Right lobe of liver (tissue), 6 donors: Measurements from ENCODE around the gene SUPT5H. TPM values are rescaled to one million over a fixed set of nuclear protein-coding genes. Genes with fewer than 3 reads are reported as not detected.

Experiments used
- ATAC-seq, 4 donors: fragments of 200-7000 bp; cut with Tn5 transposase; one replicate each; pipeline ENCODE4 v1.9.1; 2020; ENCODE audit warnings: mild to moderate bottlenecking in 4 of 4, moderate library complexity in 4 of 4
- DNase-seq, 3 donors: peaks; one replicate each; pipeline ENCODE4 v3.0.0-alpha.2; 2020
- H3K27ac ChIP-seq, 3 donors: fragments of 200-600 bp; one replicate each; pipeline ENCODE4 v1.8.0; 2022
- H3K27me3 ChIP-seq, 2 donors: fragments of 200-600 bp; one replicate each; pipeline ENCODE4 v1.8.0; 2022
- H3K36me3 ChIP-seq, 4 donors: fragments of 200-600 bp; sonication (generic) in 1 of 4; one replicate each; pipeline versions ENCODE4 v1.5.1 to v1.8.0; 2017 to 2022; ENCODE audit warnings: control low read depth in 1 of 4
- H3K4me1 ChIP-seq, 4 donors: fragments of 200-600 bp; sonication (generic) in 1 of 4; one replicate each; pipeline versions ENCODE4 v1.5.1 to v1.8.0; 2017 to 2022; ENCODE audit warnings: control low read depth in 1 of 4
- H3K4me3 ChIP-seq, 3 donors: fragments of 200-600 bp; one replicate each; pipeline ENCODE4 v1.8.0; 2022
- H3K9me3 ChIP-seq, 4 donors: fragments of 200-600 bp; sonication (generic) in 1 of 4; one replicate each; pipeline versions ENCODE4 v1.5.1 to v1.8.0; 2017 to 2022; ENCODE audit warnings: control low read depth in 1 of 4
- CTCF ChIP-seq, 4 donors: fragments of 200-600 bp in 3 of 4; fragments of 450-650 bp in 1 of 4; IDR thresholded peaks; one replicate each; pipeline versions ENCODE4 v1.5.1 to v1.8.0; 2016 to 2022; ENCODE audit warnings: antibody characterized with exemption in 4 of 4, mild to moderate bottlenecking in 2 of 4
- POLR2A ChIP-seq: fragments of 450-650 bp; IDR thresholded peaks from one replicate; pipeline ENCODE4 v1.6.1; 2017; ENCODE audit warnings: antibody characterized with exemption, mild to moderate bottlenecking
- WGBS: methylation state at CpG from one replicate; pipeline ENCODE4 v1.1.6; 2018; ENCODE audit warnings: low coverage, low lambda C conversion rate; ENCODE audit not compliant: insufficient coverage; ENCODE audit errors: missing lambda C conversion rate; 5-methylcytosine and 5-hydroxymethylcytosine counted together
- intact Hi-C, 2 donors: fragments of 100-400 bp; cut with DNase I; formaldehyde crosslinking; loops; one replicate each; pipeline versions ENCODE4 v1.11.2 to v1.14.1; 2022
- total RNA-seq, 6 experiments: library from RNA; depleted of rRNA in 2 of 6; stranded (reverse); fragments of >200 nt in 2 of 6; fragmentation: NEBNext Ultra II Directional in 3 of 6; extraction: Animal tissue kit (Norgen Biotek cat#: 25700) in 3 of 6; gene quantifications; one replicate each; pipeline versions ENCODE4 v1.1.0 to v1.2.4, GENCODE V29; 2016 to 2023
- donor health status: DM: no; HTN: yes; CAD: no.
- donor health status: DM: no; HTN: no; CAD: no.
- donor health status: DM: no; HTN: no; CAD: no.
- donor health status: DM: no; HTN: yes; CAD: no.
- donor health status: DM: no; HTN: yes; CAD: no.

The SUPT5H gene
- total RNA-seq, 6 experiments from 2014 or later, result 42.3 to 60.8 (median 54.7) TPM

GRCh38 chr19:39438270-39438934 lies 7.0 kb upstream of the SUPT5H start:
- Histone ChIP-seq H3K36me3 (peaks cover 0 to 14% (median 9%) of the 10 kb centered on the region in 4 donors), H3K27me3 (no peaks in the 10 kb centered on the region), H3K9me3 (no peaks in the 10 kb centered on the region), H3K4me1 (peaks cover 0 to 17% (median 4%) of the 10 kb centered on the region in 4 donors), H3K27ac (no peak overlapping the region), H3K4me3 (no peak overlapping the region)
- 60% methylated on average over 7 of the region's 9 CpGs for WGBS
- intact Hi-C loops, result loop anchor here in 1 of 2 donors (10.0 kb wide), 1 partner anchor 96 kb away; the partner anchor contains the start of gene EID2B
- ATAC-seq (no peak), DNase-seq (no peak)
- TF ChIP-seq POLR2A, result no peak
- TF ChIP-seq CTCF (IDR thresholded peaks at IDR 0.05), result no peak

DNA sequence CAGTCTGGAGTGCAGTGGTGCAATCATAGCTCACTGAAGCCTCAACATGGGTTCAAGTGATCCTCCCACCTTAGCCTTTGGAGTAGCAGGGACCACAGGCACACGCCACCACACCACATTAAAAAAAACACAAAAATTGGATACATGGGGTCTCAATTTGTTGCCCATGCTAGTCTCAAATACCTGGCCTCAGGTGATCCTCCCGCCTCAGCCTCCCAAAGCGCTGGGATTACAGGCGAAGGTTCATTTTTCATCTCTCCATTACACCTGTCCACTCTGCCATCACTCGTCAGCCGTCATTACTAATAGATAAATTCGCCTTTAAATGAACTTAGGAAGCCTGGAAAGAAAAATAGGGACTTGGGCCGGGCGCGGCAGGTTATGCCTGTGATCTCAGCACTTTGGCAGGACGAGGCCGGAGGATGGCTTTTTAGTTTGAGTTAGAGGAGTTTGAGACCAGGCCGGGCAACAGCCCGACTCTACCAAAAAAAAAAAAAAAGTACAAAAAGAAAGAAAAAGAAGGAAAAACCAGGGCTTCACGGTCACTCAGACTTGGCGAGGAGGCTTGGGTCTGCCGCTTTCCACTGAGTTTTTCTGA lies 685 bp upstream of the SUPT5H start:
- no peaks in the 10 kb centered on the region for H3K36me3 ChIP-seq
- no peak for TF ChIP-seq POLR2A
- TF ChIP-seq CTCF (IDR thresholded peaks at IDR 0.05), result no peak
- H3K27ac ChIP-seq, result peak overlapping the region; percentile 72 to 86 (median 84)
- ATAC-seq (peak in 1 of 4 donors; percentile 1), DNase-seq (no peak)
- H3K27me3 ChIP-seq, result no peaks in the 10 kb centered on the region
- H3K4me3 ChIP-seq, result peak overlapping the region; percentile 76 to 98 (median 82)
- 3% methylated on average over 17 of the region's 17 CpGs for WGBS
- intact Hi-C loops, result no loop called here
- H3K9me3 ChIP-seq, result no peaks in the 10 kb centered on the region
- peaks cover 0 to 30% (median 14%) of the 10 kb centered on the region in 4 donors for H3K4me1 ChIP-seq

- Histone ChIP-seq H3K9me3 (no peaks in the 10 kb centered on the region), H3K4me1 (peaks cover 0 to 44% (median 18%) of the 10 kb centered on the region in 4 donors), H3K27me3 (no peaks in the 10 kb centered on the region), H3K27ac (peak overlapping the region; percentile 72 to 86 (median 84)), H3K4me3 (peak overlapping the region; percentile 76 to 98 (median 82)), H3K36me3 (no peaks in the 10 kb centered on the region)
- intact Hi-C loops, result no loop called here
- 84% methylated on average over 10 of the region's 16 CpGs for whole genome bisulfite sequencing
- no peak for DNase-seq
- TF ChIP-seq CTCF (IDR thresholded peaks at IDR 0.05) (no peak), POLR2A (no peak)
- no peak for ATAC-seq
Observed at GRCh38 chr19:39446365-39447084, 1.1 kb downstream of the SUPT5H start.

- TF ChIP-seq POLR2A (no peak), CTCF (IDR thresholded peaks at IDR 0.05) (no peak)
- H3K36me3 ChIP-seq, result peaks cover 0 to 11% (median under 1%) of the 10 kb centered on the region in 4 donors
- H3K27ac ChIP-seq, result no peak overlapping the region
- DNase-seq (no peak), ATAC-seq (no peak)
- H3K9me3 ChIP-seq, result no peaks in the 10 kb centered on the region
- intact Hi-C loops, result no loop called here
- no peaks in the 10 kb centered on the region for H3K27me3 ChIP-seq
- WGBS, result 32% methylated on average over 3 of the region's 3 CpGs
- H3K4me3 ChIP-seq, result no peak overlapping the region
- H3K4me1 ChIP-seq, result peaks cover 0 to 47% (median 18%) of the 10 kb centered on the region in 4 donors
Observed at GRCh38 chr19:39448271-39448670, 2.9 kb downstream of the SUPT5H start.
